ENCODE measurements around the gene MBD5. TPM values are rescaled to one million over a fixed set of nuclear protein-coding genes. Genes with fewer than 3 reads are reported as not detected.

Gene MBD5
- total and polyA plus RNA-seq, 4 donors = 27.7 to 58.6 (median 37.8) TPM

- Histone ChIP-seq H3K4me1 (ENCODE audit: control insufficient read depth, insufficient read depth, low read length) (no peaks in the 10 kb centered on the region), H3K36me3 (ENCODE audit: control insufficient read depth, insufficient read depth, low read length) (no peaks in the 10 kb centered on the region), H3K27ac (ENCODE audit: low read depth, low read length) (no peak overlapping the region), H3K9me3 (ENCODE audit: control insufficient read depth, insufficient read depth, low read length) (no peaks in the 10 kb centered on the region), H3K4me3 (ENCODE audit: low read depth, low read length) (no peak overlapping the region), H3K27me3 (ENCODE audit: control insufficient read depth, insufficient read depth, low read length) (no peaks in the 10 kb centered on the region)
- no peak for DNase-seq (ENCODE audit: low read depth in 4 of 6, low spot score in 6 of 6)
- 27% methylated on average over 1 of the region's 1 CpG for WGBS (ENCODE audit: insufficient coverage)
Measured at GRCh38 chr2:148523315-148523714, 502.4 kb downstream of the MBD5 start.

- no peak for DNase-seq (ENCODE audit: low read depth in 4 of 6, low spot score in 6 of 6)
- Histone ChIP-seq H3K4me1 (ENCODE audit: control insufficient read depth, insufficient read depth, low read length) (no peaks in the 10 kb centered on the region), H3K9me3 (ENCODE audit: control insufficient read depth, insufficient read depth, low read length) (no peaks in the 10 kb centered on the region), H3K27me3 (ENCODE audit: control insufficient read depth, insufficient read depth, low read length) (no peaks in the 10 kb centered on the region), H3K27ac (ENCODE audit: low read depth, low read length) (no peak overlapping the region), H3K4me3 (ENCODE audit: low read depth, low read length) (no peak overlapping the region), H3K36me3 (ENCODE audit: control insufficient read depth, insufficient read depth, low read length) (no peaks in the 10 kb centered on the region)
- WGBS (ENCODE audit: insufficient coverage) = no CpG with 5 or more reads among the region's 1 CpG
Measured at GRCh38 chr2:148524519-148524919, 503.6 kb downstream of the MBD5 start.

- no peak for DNase-seq (ENCODE audit: low read depth in 4 of 6, low spot score in 6 of 6)
- no peaks in the 10 kb centered on the region for H3K36me3 ChIP-seq (ENCODE audit: control insufficient read depth, insufficient read depth, low read length)
- H3K4me1 ChIP-seq (ENCODE audit: control insufficient read depth, insufficient read depth, low read length) = no peaks in the 10 kb centered on the region
- H3K4me3 ChIP-seq (ENCODE audit: low read depth, low read length) = no peak overlapping the region
- WGBS (ENCODE audit: insufficient coverage) = 100% methylated on average over 2 of the region's 2 CpGs
- no peaks in the 10 kb centered on the region for H3K9me3 ChIP-seq (ENCODE audit: control insufficient read depth, insufficient read depth, low read length)
- no peak overlapping the region for H3K27ac ChIP-seq (ENCODE audit: low read depth, low read length)
- H3K27me3 ChIP-seq (ENCODE audit: control insufficient read depth, insufficient read depth, low read length) = no peaks in the 10 kb centered on the region
Measured at GRCh38 chr2:148525130-148525529, 504.2 kb downstream of the MBD5 start.

- no peaks in the 10 kb centered on the region for H3K9me3 ChIP-seq (ENCODE audit: control insufficient read depth, insufficient read depth, low read length)
- WGBS (ENCODE audit: insufficient coverage) = 63% methylated on average over 6 of the region's 9 CpGs
- no peaks in the 10 kb centered on the region for H3K4me1 ChIP-seq (ENCODE audit: control insufficient read depth, insufficient read depth, low read length)
Measured at GRCh38 chr2:148526509-148527346, 505.8 kb downstream of the MBD5 start.

GRCh38 chr2:148527488-148528340, 506.8 kb downstream of the MBD5 start:
- Histone ChIP-seq H3K4me3 (ENCODE audit: low read depth, low read length) (no peak overlapping the region), H3K36me3 (ENCODE audit: control insufficient read depth, insufficient read depth, low read length) (no peaks in the 10 kb centered on the region), H3K27me3 (ENCODE audit: control insufficient read depth, insufficient read depth, low read length) (no peaks in the 10 kb centered on the region), H3K4me1 (ENCODE audit: control insufficient read depth, insufficient read depth, low read length) (no peaks in the 10 kb centered on the region), H3K9me3 (ENCODE audit: control insufficient read depth, insufficient read depth, low read length) (no peaks in the 10 kb centered on the region), H3K27ac (ENCODE audit: low read depth, low read length) (no peak overlapping the region)
- WGBS (ENCODE audit: insufficient coverage) = 83% methylated on average over 9 of the region's 14 CpGs
- DNase-seq (ENCODE audit: low read depth in 4 of 6, low spot score in 6 of 6) = no peak

More at GRCh38 chr2:148526509-148527346, 505.8 kb downstream of the MBD5 start:
- no peak for DNase-seq (ENCODE audit: low read depth in 4 of 6, low spot score in 6 of 6)
- Histone ChIP-seq H3K36me3 (ENCODE audit: control insufficient read depth, insufficient read depth, low read length) (no peaks in the 10 kb centered on the region), H3K4me3 (ENCODE audit: low read depth, low read length) (no peak overlapping the region), H3K27me3 (ENCODE audit: control insufficient read depth, insufficient read depth, low read length) (no peaks in the 10 kb centered on the region), H3K27ac (ENCODE audit: low read depth, low read length) (no peak overlapping the region)

- no peaks in the 10 kb centered on the region for H3K27me3 ChIP-seq (ENCODE audit: control insufficient read depth, insufficient read depth, low read length)
- 84% methylated on average over 3 of the region's 6 CpGs for WGBS (ENCODE audit: insufficient coverage)
- no peaks in the 10 kb centered on the region for H3K9me3 ChIP-seq (ENCODE audit: control insufficient read depth, insufficient read depth, low read length)
- no peak for DNase-seq (ENCODE audit: low read depth in 4 of 6, low spot score in 6 of 6)
- H3K4me1 ChIP-seq (ENCODE audit: control insufficient read depth, insufficient read depth, low read length) = no peaks in the 10 kb centered on the region
- no peak overlapping the region for H3K27ac ChIP-seq (ENCODE audit: low read depth, low read length)
- no peaks in the 10 kb centered on the region for H3K36me3 ChIP-seq (ENCODE audit: control insufficient read depth, insufficient read depth, low read length)
- H3K4me3 ChIP-seq (ENCODE audit: low read depth, low read length) = no peak overlapping the region
Measured at GRCh38 chr2:148528356-148529064, 507.6 kb downstream of the MBD5 start.

- 77% methylated on average over 8 of the region's 8 CpGs for WGBS (ENCODE audit: insufficient coverage)
- Histone ChIP-seq H3K9me3 (ENCODE audit: control insufficient read depth, insufficient read depth, low read length) (no peaks in the 10 kb centered on the region), H3K36me3 (ENCODE audit: control insufficient read depth, insufficient read depth, low read length) (no peaks in the 10 kb centered on the region), H3K27me3 (ENCODE audit: control insufficient read depth, insufficient read depth, low read length) (no peaks in the 10 kb centered on the region), H3K4me1 (ENCODE audit: control insufficient read depth, insufficient read depth, low read length) (peaks cover 4% of the 10 kb centered on the region), H3K4me3 (ENCODE audit: low read depth, low read length) (no peak overlapping the region), H3K27ac (ENCODE audit: low read depth, low read length) (no peak overlapping the region)
- no peak for DNase-seq (ENCODE audit: low read depth in 4 of 6, low spot score in 6 of 6)
Measured at GRCh38 chr2:148529745-148530144, 508.9 kb downstream of the MBD5 start.

- H3K27ac ChIP-seq (ENCODE audit: low read depth, low read length) = no peak overlapping the region
- H3K27me3 ChIP-seq (ENCODE audit: control insufficient read depth, insufficient read depth, low read length) = no peaks in the 10 kb centered on the region
- 88% methylated on average over 2 of the region's 4 CpGs for WGBS (ENCODE audit: insufficient coverage)
- no peaks in the 10 kb centered on the region for H3K9me3 ChIP-seq (ENCODE audit: control insufficient read depth, insufficient read depth, low read length)
- no peaks in the 10 kb centered on the region for H3K36me3 ChIP-seq (ENCODE audit: control insufficient read depth, insufficient read depth, low read length)
- DNase-seq (ENCODE audit: low read depth in 4 of 6, low spot score in 6 of 6) = no peak
- H3K4me3 ChIP-seq (ENCODE audit: low read depth, low read length) = no peak overlapping the region
- peaks cover 4% of the 10 kb centered on the region for H3K4me1 ChIP-seq (ENCODE audit: control insufficient read depth, insufficient read depth, low read length)
Measured at GRCh38 chr2:148530350-148530749, 509.5 kb downstream of the MBD5 start.

GRCh38 chr2:148531235-148531634, 510.3 kb downstream of the MBD5 start:
- Histone ChIP-seq H3K9me3 (ENCODE audit: control insufficient read depth, insufficient read depth, low read length) (no peaks in the 10 kb centered on the region), H3K4me3 (ENCODE audit: low read depth, low read length) (no peak overlapping the region), H3K4me1 (ENCODE audit: control insufficient read depth, insufficient read depth, low read length) (peaks cover 4% of the 10 kb centered on the region), H3K27ac (ENCODE audit: low read depth, low read length) (no peak overlapping the region), H3K36me3 (ENCODE audit: control insufficient read depth, insufficient read depth, low read length) (no peaks in the 10 kb centered on the region), H3K27me3 (ENCODE audit: control insufficient read depth, insufficient read depth, low read length) (no peaks in the 10 kb centered on the region)
- 95% methylated on average over 3 of the region's 7 CpGs for WGBS (ENCODE audit: insufficient coverage)
- DNase-seq (ENCODE audit: low read depth in 4 of 6, low spot score in 6 of 6) = no peak
